ENCODE data around the gene SLC16A8.
A peak's percentile ranks its signal among the peaks of the same experiment; 100 is the strongest.

The SLC16A8 gene

GRCh38 chr22:38071421-38072321 lies 12.3 kb downstream of the SLC16A8 start:
- no peak for DNase-seq

GRCh38 chr22:38070250-38070921 lies 13.6 kb downstream of the SLC16A8 start:
- DNase-seq, result peak; percentile 45

GRCh38 chr22:38069372-38070249 lies 14.4 kb downstream of the SLC16A8 start:
- peak; percentile 83 for DNase-seq

GRCh38 chr22:38068641-38069371 lies 15.2 kb downstream of the SLC16A8 start:
- no peak for DNase-seq

GRCh38 chr22:38067761-38068360 lies 16.1 kb downstream of the SLC16A8 start:
- no peak for DNase-seq

- DNase-seq, result no peak
Measured at GRCh38 chr22:38067028-38067415, 17.0 kb downstream of the SLC16A8 start.

GRCh38 chr22:38066381-38067027 lies 17.5 kb downstream of the SLC16A8 start:
- no peak for DNase-seq

- no peak for DNase-seq
Measured at GRCh38 chr22:38065539-38065938, 18.4 kb downstream of the SLC16A8 start.

GRCh38 chr22:38062791-38063190 lies 21.2 kb downstream of the SLC16A8 start:
- no peak for DNase-seq

GRCh38 chr22:38056969-38057891 lies 26.8 kb downstream of the SLC16A8 start, which contains the start of gene PICK1:
TSS of gene PICK1 (plus strand) at chr22:38057404. CDS start at chr22:38057810, 406 bp downstream.
- DNase-seq, result peak; percentile 85

- DNase-seq, result peak; percentile 91
Measured at GRCh38 chr22:38051900-38052862, 31.8 kb downstream of the SLC16A8 start.

GRCh38 chr22:38051261-38051660 lies 32.7 kb downstream of the SLC16A8 start:
- DNase-seq, result no peak

- no peak for DNase-seq
Measured at GRCh38 chr22:38050720-38051119, 33.3 kb downstream of the SLC16A8 start.

GRCh38 chr22:38049812-38050619 lies 34.0 kb downstream of the SLC16A8 start:
- no peak for DNase-seq

GRCh38 chr22:38046070-38046748 lies 37.8 kb downstream of the SLC16A8 start:
- DNase-seq, result no peak

GRCh38 chr22:38043151-38044039 lies 40.6 kb downstream of the SLC16A8 start:
- no peak for DNase-seq

GRCh38 chr22:38042488-38042790 lies 41.5 kb downstream of the SLC16A8 start:
- no peak for DNase-seq
